DOHH2 (cell line): ENCODE measurements around the gene ZNF273.

Experiments used
- EZH2phosphoT487 ChIP-seq: fragments of 200-600 bp; sonication (generic); IDR thresholded peaks from 2 replicates; pipeline ENCODE4 v1.6.1; 2017; ENCODE audit warnings: borderline replicate concordance, mild to moderate bottlenecking, antibody characterized with exemption, low read length, moderate library complexity, mixed read lengths
- TF ChIP-seq, protein P1 (sequence below): fragments of 200-600 bp; sonication (generic); IDR thresholded peaks from one replicate; pipeline ENCODE4 v1.5.1; 2014; ENCODE audit warnings: antibody characterized with exemption, mild to moderate bottlenecking, low read depth, low read length; ENCODE audit not compliant: poor library complexity, severe bottlenecking

DNA sequence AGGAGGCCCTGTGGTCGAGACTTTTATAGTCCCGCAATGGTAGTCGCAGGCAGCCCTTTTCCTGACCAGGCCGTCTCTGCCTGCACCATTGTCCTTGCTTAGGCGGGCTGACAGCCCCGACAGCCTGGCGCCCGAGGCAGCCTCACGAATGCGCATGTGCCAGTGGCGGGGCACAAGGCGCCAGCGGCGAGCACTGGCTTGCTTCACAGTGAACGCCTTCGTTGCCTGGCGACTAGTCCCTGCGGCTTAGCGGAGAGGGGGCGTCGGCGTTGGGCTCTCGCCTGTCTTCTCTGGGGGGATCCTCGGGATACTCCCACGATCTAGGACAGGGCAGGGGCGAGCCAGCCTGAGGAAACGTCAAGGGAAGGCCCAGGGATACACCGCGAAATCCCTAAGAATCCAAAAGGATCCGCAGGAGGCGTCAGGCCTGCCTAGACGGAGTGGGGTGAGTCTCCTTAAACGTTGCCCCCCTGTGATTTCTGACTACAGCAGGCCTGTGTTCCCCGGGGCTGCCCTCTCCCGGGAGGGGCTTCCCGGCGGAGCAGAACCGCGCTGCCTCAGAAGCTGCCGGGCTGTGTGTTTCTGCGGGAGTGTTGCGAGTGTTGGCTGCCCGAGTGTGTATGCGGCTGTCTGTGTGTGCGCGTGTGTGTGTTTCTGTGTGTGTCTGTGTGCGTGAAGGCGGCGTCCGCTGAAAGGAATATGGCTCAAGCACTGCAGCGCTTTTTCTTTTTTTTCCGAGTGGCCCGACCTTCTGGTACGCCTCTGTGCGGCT, 20.5 kb upstream of the ZNF273 start:
- TF ChIP-seq, protein P1, sequence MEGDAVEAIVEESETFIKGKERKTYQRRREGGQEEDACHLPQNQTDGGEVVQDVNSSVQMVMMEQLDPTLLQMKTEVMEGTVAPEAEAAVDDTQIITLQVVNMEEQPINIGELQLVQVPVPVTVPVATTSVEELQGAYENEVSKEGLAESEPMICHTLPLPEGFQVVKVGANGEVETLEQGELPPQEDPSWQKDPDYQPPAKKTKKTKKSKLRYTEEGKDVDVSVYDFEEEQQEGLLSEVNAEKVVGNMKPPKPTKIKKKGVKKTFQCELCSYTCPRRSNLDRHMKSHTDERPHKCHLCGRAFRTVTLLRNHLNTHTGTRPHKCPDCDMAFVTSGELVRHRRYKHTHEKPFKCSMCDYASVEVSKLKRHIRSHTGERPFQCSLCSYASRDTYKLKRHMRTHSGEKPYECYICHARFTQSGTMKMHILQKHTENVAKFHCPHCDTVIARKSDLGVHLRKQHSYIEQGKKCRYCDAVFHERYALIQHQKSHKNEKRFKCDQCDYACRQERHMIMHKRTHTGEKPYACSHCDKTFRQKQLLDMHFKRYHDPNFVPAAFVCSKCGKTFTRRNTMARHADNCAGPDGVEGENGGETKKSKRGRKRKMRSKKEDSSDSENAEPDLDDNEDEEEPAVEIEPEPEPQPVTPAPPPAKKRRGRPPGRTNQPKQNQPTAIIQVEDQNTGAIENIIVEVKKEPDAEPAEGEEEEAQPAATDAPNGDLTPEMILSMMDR, result no peak
- TF ChIP-seq EZH2phosphoT487, result no peak
